GM19397 (cell line): ENCODE measurements around the gene SMIM44.
"Not testable (repeated sequence)": the region's sequence is repeated elsewhere in the genome, so short reads cannot be mapped to it uniquely, and the experiment has no call there.

Experiments
- ATAC-seq: cut with Tn5 transposase; IDR thresholded peaks from one replicate; pipeline ENCODE4 v1.9.1; 2021; ENCODE audit warnings: mild to moderate bottlenecking, moderate library complexity; ENCODE audit not compliant: unreplicated experiment

Gene SMIM44

GRCh38 chr19:3483226-3483628 is at the start of gene SMIM44:
Gene SMIM44 (minus strand): TSS chr19:3483441. CDS start chr19:3483403, 38 bp downstream.
- ATAC-seq = no peak

GRCh38 chr19:3533033-3533432 is 49.8 kb upstream of the SMIM44 start:
- no peak for ATAC-seq

- ATAC-seq = no peak
Observed at GRCh38 chr19:3532154-3532786, 49.0 kb upstream of the SMIM44 start.

GRCh38 chr19:3531716-3532115 is 48.5 kb upstream of the SMIM44 start:
- no peak for ATAC-seq

GRCh38 chr19:3530389-3530788 is 47.1 kb upstream of the SMIM44 start:
- ATAC-seq = no peak

- not testable (repeated sequence) for ATAC-seq
Observed at GRCh38 chr19:3529299-3529698, 46.1 kb upstream of the SMIM44 start.

GRCh38 chr19:3528539-3529211 is 45.4 kb upstream of the SMIM44 start:
- no peak for ATAC-seq

GRCh38 chr19:3528080-3528479 is 44.8 kb upstream of the SMIM44 start:
- no peak for ATAC-seq

GRCh38 chr19:3527238-3527910 is 44.1 kb upstream of the SMIM44 start:
- ATAC-seq = no peak

- ATAC-seq = no peak
Observed at GRCh38 chr19:3526507-3527237, 43.4 kb upstream of the SMIM44 start.

- no peak for ATAC-seq
Observed at GRCh38 chr19:3524904-3525451, 41.7 kb upstream of the SMIM44 start.

- ATAC-seq = no peak
Observed at GRCh38 chr19:3524078-3524842, 41.0 kb upstream of the SMIM44 start.

GRCh38 chr19:3523361-3524077 is 40.3 kb upstream of the SMIM44 start:
- ATAC-seq = no peak

- ATAC-seq = no peak
Observed at GRCh38 chr19:3522421-3523360, 39.5 kb upstream of the SMIM44 start.

GRCh38 chr19:3521104-3521445 is 37.8 kb upstream of the SMIM44 start:
- ATAC-seq = no peak

GRCh38 chr19:3520166-3521103 is 37.2 kb upstream of the SMIM44 start:
- ATAC-seq = no peak

- no peak for ATAC-seq
Observed at GRCh38 chr19:3519126-3519525, 35.9 kb upstream of the SMIM44 start.

GRCh38 chr19:3518659-3519058 is 35.4 kb upstream of the SMIM44 start:
- ATAC-seq = no peak
